Measurements from ENCODE around the gene ALK. TPM values are rescaled to one million over a fixed set of nuclear protein-coding genes. Genes with fewer than 3 reads are reported as not detected.

ALK gene
- total RNA-seq, 1 experiment from 2014 or later, result 0.87 TPM

DNA sequence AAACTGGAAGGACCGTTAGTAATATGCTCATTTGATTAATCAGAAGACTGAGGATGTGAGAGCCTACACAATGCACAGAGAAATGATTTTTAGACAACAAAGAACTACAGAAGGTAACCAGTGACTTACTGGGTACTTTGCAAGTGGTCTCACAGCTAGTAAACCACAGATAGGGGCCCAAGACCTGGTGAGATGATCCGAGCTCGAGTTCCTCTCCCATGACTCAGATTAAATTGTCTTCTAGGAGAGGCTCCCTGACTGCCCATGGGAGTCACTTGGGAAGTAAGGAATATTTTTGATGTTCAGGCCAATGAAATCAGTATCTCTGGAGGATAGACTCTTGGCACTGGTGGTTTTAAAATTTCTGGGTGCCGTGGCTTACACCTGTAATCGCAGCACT, 586.0 kb downstream of the ALK start:
- no TSS peak for BruUV-seq (replicated peaks)
- intact Hi-C loops (cut with micrococcal nuclease), result no loop called here
- H3K27me3 ChIP-seq (ENCODE audit: low read length), result no peaks in the 10 kb centered on the region
- no peak overlapping the region for H3K4me3 ChIP-seq (ENCODE audit: low read length)
- DNase-seq (no peak), ATAC-seq (no peak)
- no peaks in the 10 kb centered on the region for H3K36me3 ChIP-seq (ENCODE audit: low read depth, low read length)
- no peak overlapping the region for H3K27ac ChIP-seq (ENCODE audit: low read length)
- H3F3A ChIP-seq (ENCODE audit: low read length, unreplicated experiment), result no peaks in the 10 kb centered on the region
- no peaks in the 10 kb centered on the region for H4K20me1 ChIP-seq (ENCODE audit: low read length)
- H3K9me2 ChIP-seq (replicated peaks; ENCODE audit: low read length), result no peaks in the 10 kb centered on the region
- no peak overlapping the region for H3K4me2 ChIP-seq (ENCODE audit: low read length)
- H2AFZ ChIP-seq (ENCODE audit: low read length), result no peak overlapping the region
- no peaks in the 10 kb centered on the region for H3K79me2 ChIP-seq (ENCODE audit: low read length)
- CTCF ChIA-PET, result no interaction called here
- H3K9me3 ChIP-seq (ENCODE audit: low read length), result no peaks in the 10 kb centered on the region
- H3K4me1 ChIP-seq (ENCODE audit: insufficient read depth, low read length), result no peaks in the 10 kb centered on the region
- TF ChIP-seq, protein P1, sequence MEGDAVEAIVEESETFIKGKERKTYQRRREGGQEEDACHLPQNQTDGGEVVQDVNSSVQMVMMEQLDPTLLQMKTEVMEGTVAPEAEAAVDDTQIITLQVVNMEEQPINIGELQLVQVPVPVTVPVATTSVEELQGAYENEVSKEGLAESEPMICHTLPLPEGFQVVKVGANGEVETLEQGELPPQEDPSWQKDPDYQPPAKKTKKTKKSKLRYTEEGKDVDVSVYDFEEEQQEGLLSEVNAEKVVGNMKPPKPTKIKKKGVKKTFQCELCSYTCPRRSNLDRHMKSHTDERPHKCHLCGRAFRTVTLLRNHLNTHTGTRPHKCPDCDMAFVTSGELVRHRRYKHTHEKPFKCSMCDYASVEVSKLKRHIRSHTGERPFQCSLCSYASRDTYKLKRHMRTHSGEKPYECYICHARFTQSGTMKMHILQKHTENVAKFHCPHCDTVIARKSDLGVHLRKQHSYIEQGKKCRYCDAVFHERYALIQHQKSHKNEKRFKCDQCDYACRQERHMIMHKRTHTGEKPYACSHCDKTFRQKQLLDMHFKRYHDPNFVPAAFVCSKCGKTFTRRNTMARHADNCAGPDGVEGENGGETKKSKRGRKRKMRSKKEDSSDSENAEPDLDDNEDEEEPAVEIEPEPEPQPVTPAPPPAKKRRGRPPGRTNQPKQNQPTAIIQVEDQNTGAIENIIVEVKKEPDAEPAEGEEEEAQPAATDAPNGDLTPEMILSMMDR (conservative IDR thresholded peaks at IDR 0.05; ENCODE audit: low read depth, low read length), result no peak
- TF ChIP-seq EZH2 (IDR thresholded peaks at IDR 0.05; ENCODE audit: low read length, unreplicated experiment) (no peak), EZH2phosphoT487 (IDR thresholded peaks at IDR 0.05; ENCODE audit: borderline replicate concordance, low read length) (no peak)
- POLR2A ChIA-PET (ENCODE audit: unreplicated experiment), result no interaction called here
- H3K9ac ChIP-seq (ENCODE audit: low read length), result no peak overlapping the region

DNA sequence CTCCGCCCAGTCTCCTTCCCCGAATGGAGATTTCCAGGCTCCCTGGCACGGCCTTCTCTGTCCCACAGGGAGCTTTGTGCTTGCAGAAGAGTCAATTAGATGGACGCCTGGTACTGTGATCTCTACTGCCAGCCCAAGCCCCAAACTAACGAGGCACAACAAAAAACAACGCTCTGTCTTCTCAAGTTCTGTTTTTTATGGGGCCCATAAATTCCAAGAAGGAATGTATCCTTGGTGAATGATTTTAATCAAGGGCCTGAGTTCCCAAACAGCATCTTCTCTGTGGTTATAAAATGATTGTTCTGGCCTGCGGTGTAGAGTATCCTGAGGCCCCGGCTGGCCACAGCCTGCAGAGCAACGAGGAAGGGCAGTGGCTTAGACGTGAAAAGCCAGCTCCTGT, 586.7 kb downstream of the ALK start:
- CTCF ChIA-PET, result no interaction called here

DNA sequence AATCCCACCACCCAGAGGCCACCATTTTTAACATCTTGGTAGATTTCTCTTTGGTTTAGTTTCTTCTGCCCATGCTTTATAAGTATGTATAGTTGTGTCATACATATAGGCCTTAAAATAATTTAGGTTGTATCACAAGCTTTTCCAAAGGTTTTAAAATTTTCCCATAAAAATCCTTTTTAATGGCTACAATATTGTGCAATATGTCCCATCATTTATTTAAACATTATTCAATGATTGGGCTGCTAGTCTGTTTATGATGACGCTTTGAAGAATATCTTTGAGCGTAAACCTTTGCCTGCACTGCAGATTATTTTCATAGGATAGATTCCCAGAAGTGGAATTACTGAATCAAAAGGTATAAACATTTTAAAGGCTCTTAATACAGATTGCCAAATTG, 588.8 kb downstream of the ALK start:
- H2AFZ ChIP-seq (ENCODE audit: low read length), result no peak overlapping the region
- H3K4me3 ChIP-seq (ENCODE audit: low read length), result no peak overlapping the region
- BruUV-seq (replicated peaks), result no TSS peak
- H3K9me2 ChIP-seq (replicated peaks; ENCODE audit: low read length), result no peaks in the 10 kb centered on the region
- no peaks in the 10 kb centered on the region for H3K9me3 ChIP-seq (ENCODE audit: low read length)
- no peak overlapping the region for H3K4me2 ChIP-seq (ENCODE audit: low read length)
- no peaks in the 10 kb centered on the region for H3K4me1 ChIP-seq (ENCODE audit: insufficient read depth, low read length)
- H4K20me1 ChIP-seq (ENCODE audit: low read length), result no peaks in the 10 kb centered on the region
- ChIA-PET CTCF (no interaction called here), POLR2A (ENCODE audit: unreplicated experiment) (no interaction called here)
- intact Hi-C loops (cut with micrococcal nuclease), result no loop called here
- H3K79me2 ChIP-seq (ENCODE audit: low read length), result no peaks in the 10 kb centered on the region
- no peaks in the 10 kb centered on the region for H3K36me3 ChIP-seq (ENCODE audit: low read depth, low read length)
- TF ChIP-seq EZH2phosphoT487 (IDR thresholded peaks at IDR 0.05; ENCODE audit: borderline replicate concordance, low read length) (no peak), EZH2 (IDR thresholded peaks at IDR 0.05; ENCODE audit: low read length, unreplicated experiment) (no peak)
- TF ChIP-seq, protein P1 (conservative IDR thresholded peaks at IDR 0.05; ENCODE audit: low read depth, low read length), result no peak
- no peak overlapping the region for H3K9ac ChIP-seq (ENCODE audit: low read length)
- no peaks in the 10 kb centered on the region for H3F3A ChIP-seq (ENCODE audit: low read length, unreplicated experiment)
- DNase-seq (no peak), ATAC-seq (no peak)
- no peaks in the 10 kb centered on the region for H3K27me3 ChIP-seq (ENCODE audit: low read length)
- no peak overlapping the region for H3K27ac ChIP-seq (ENCODE audit: low read length)

More for the DNA sequence above, 586.7 kb downstream of the ALK start:
- Histone ChIP-seq H3K27me3 (ENCODE audit: low read length) (no peaks in the 10 kb centered on the region), H4K20me1 (ENCODE audit: low read length) (no peaks in the 10 kb centered on the region), H3K9ac (ENCODE audit: low read length) (no peak overlapping the region), H3K27ac (ENCODE audit: low read length) (no peak overlapping the region), H3K4me3 (ENCODE audit: low read length) (no peak overlapping the region), H3K9me2 (replicated peaks; ENCODE audit: low read length) (no peaks in the 10 kb centered on the region), H2AFZ (ENCODE audit: low read length) (no peak overlapping the region), H3K9me3 (ENCODE audit: low read length) (no peaks in the 10 kb centered on the region), H3K4me2 (ENCODE audit: low read length) (no peak overlapping the region), H3K4me1 (ENCODE audit: insufficient read depth, low read length) (no peaks in the 10 kb centered on the region), H3F3A (ENCODE audit: low read length, unreplicated experiment) (no peaks in the 10 kb centered on the region), H3K36me3 (ENCODE audit: low read depth, low read length) (no peaks in the 10 kb centered on the region), H3K79me2 (ENCODE audit: low read length) (no peaks in the 10 kb centered on the region)
- no TSS peak for BruUV-seq (replicated peaks)
- TF ChIP-seq, protein P1 (conservative IDR thresholded peaks at IDR 0.05; ENCODE audit: low read depth, low read length), result no peak
- TF ChIP-seq EZH2phosphoT487 (IDR thresholded peaks at IDR 0.05; ENCODE audit: borderline replicate concordance, low read length), result no peak
- no peak for ATAC-seq
- intact Hi-C loops (cut with micrococcal nuclease), result no loop called here
- no peak for DNase-seq
- POLR2A ChIA-PET (ENCODE audit: unreplicated experiment), result no interaction called here
